WTC11 (cell line): Measurements from ENCODE around the gene RFPL1. TPM values are rescaled to one million over a fixed set of nuclear protein-coding genes. Genes with fewer than 3 reads are reported as not detected.
A peak's percentile ranks its signal among the peaks of the same experiment; 100 is the strongest.

Experiments used
- ATF1 ChIP-seq: sonication (generic); formaldehyde crosslinking; IDR thresholded peaks from 2 replicates; pipeline ENCODE4 v1.8.1; 2023; ENCODE audit warnings: mild to moderate bottlenecking, moderate library complexity, missing genetic modification reagents
- CREB1 ChIP-seq: sonication (generic); formaldehyde crosslinking; IDR thresholded peaks from 2 replicates; pipeline ENCODE4 v1.8.0; 2023; ENCODE audit warnings: mild to moderate bottlenecking, missing genetic modification reagents
- ETV6 ChIP-seq: sonication (generic); formaldehyde crosslinking; IDR thresholded peaks from 2 replicates; pipeline ENCODE4 v1.8.1; 2022; ENCODE audit warnings: mild to moderate bottlenecking, missing genetic modification reagents
- FOXJ3 ChIP-seq: sonication (generic); formaldehyde crosslinking; IDR thresholded peaks from 2 replicates; pipeline ENCODE4 v1.9.0; 2021; ENCODE audit warnings: missing genetic modification reagents, mild to moderate bottlenecking, borderline replicate concordance
- GTF2I ChIP-seq: fragments of 250-450 bp; sonication (Bioruptor Pico); conservative IDR thresholded peaks from 2 replicates; pipeline ENCODE4 v1.4.0; 2021; ENCODE audit warnings: mild to moderate bottlenecking
- MXD4 ChIP-seq: fragments of 250-450 bp; sonication (Bioruptor Pico); IDR thresholded peaks from 2 replicates; pipeline ENCODE4 v1.8.0; 2021; ENCODE audit warnings: mild to moderate bottlenecking, moderate library complexity, borderline replicate concordance
- NFYB ChIP-seq: sonication (generic); formaldehyde crosslinking; conservative IDR thresholded peaks from 2 replicates; pipeline ENCODE4 v1.8.0; 2022; ENCODE audit warnings: low read depth, missing genetic modification reagents
- RELA ChIP-seq: sonication (generic); formaldehyde crosslinking; IDR thresholded peaks from 2 replicates; pipeline ENCODE4 v1.8.1; 2022; ENCODE audit warnings: missing genetic modification reagents, mild to moderate bottlenecking, borderline replicate concordance
- TCF7 ChIP-seq: sonication (generic); formaldehyde crosslinking; IDR thresholded peaks from 2 replicates; pipeline ENCODE4 v1.8.0; 2022; ENCODE audit warnings: mild to moderate bottlenecking, low read depth, missing genetic modification reagents, moderate library complexity
- TEAD4 ChIP-seq: sonication (generic); formaldehyde crosslinking; IDR thresholded peaks from 2 replicates; pipeline ENCODE4 v1.8.0; 2022; ENCODE audit warnings: mild to moderate bottlenecking, missing genetic modification reagents
- TP53 ChIP-seq: sonication (generic); formaldehyde crosslinking; IDR thresholded peaks from 2 replicates; pipeline ENCODE4 v1.8.1; 2023; ENCODE audit warnings: mild to moderate bottlenecking, missing genetic modification reagents
- ZNF121 ChIP-seq: sonication (generic); formaldehyde crosslinking; IDR thresholded peaks from 2 replicates; pipeline ENCODE4 v1.8.0; 2023; ENCODE audit warnings: missing genetic modification reagents
- ZNF138 ChIP-seq: sonication (generic); formaldehyde crosslinking; conservative IDR thresholded peaks from 2 replicates; pipeline ENCODE4 v1.8.1; 2022; ENCODE audit warnings: mild to moderate bottlenecking, moderate library complexity, missing genetic modification reagents
- ZNF219 ChIP-seq: sonication (generic); formaldehyde crosslinking; IDR thresholded peaks from 2 replicates; pipeline ENCODE4 v1.8.0; 2023; ENCODE audit warnings: missing genetic modification reagents, mild to moderate bottlenecking, borderline replicate concordance
- ZNF416 ChIP-seq: fragments of 250-450 bp; sonication (Bioruptor Pico); IDR thresholded peaks from 2 replicates; pipeline ENCODE4 v1.9.0; 2021; ENCODE audit warnings: mild to moderate bottlenecking, inconsistent platforms
- ZNF423 ChIP-seq: fragments of 250-450 bp; sonication (Bioruptor Pico); IDR thresholded peaks from 2 replicates; pipeline ENCODE4 v2.1.2; 2022; ENCODE audit warnings: mild to moderate bottlenecking, moderate library complexity
- total RNA-seq: library from RNA; stranded (reverse); gene quantifications from 3 replicates; pipeline ENCODE4 v1.2.3, GENCODE V29; 2021
- TF ChIP-seq, protein P1 (sequence below): sonication (generic); formaldehyde crosslinking; IDR thresholded peaks from 2 replicates; pipeline ENCODE4 v1.8.1; 2022; ENCODE audit warnings: mild to moderate bottlenecking, missing genetic modification reagents, moderate library complexity, borderline replicate concordance
- TF ChIP-seq, protein P2 (sequence below): sonication (generic); formaldehyde crosslinking; IDR thresholded peaks from 2 replicates; pipeline ENCODE4 v1.8.1; 2023; ENCODE audit warnings: mild to moderate bottlenecking, missing genetic modification reagents, moderate library complexity
- TF ChIP-seq, protein P3 (sequence below): sonication (generic); formaldehyde crosslinking; conservative IDR thresholded peaks from 2 replicates; pipeline ENCODE4 v1.8.1; 2023; ENCODE audit warnings: mild to moderate bottlenecking, low read depth, missing genetic modification reagents, moderate library complexity
- TF ChIP-seq, protein P4 (sequence below): fragments of 250-450 bp; sonication (Bioruptor Pico); IDR thresholded peaks from 2 replicates; pipeline ENCODE4 v1.8.0; 2021; ENCODE audit warnings: mild to moderate bottlenecking
- TF ChIP-seq, protein P5 (sequence below): fragments of 250-450 bp; sonication (Bioruptor Pico); IDR thresholded peaks from 2 replicates; pipeline ENCODE4 v2.1.2; 2022; ENCODE audit warnings: mild to moderate bottlenecking, moderate library complexity
- TF ChIP-seq, protein P6 (sequence below): fragments of 250-450 bp; sonication (Bioruptor Pico); IDR thresholded peaks from 2 replicates; pipeline ENCODE4 v1.9.0; 2021; ENCODE audit warnings: mild to moderate bottlenecking, borderline replicate concordance
- TF ChIP-seq, protein P7 (sequence below): sonication (generic); formaldehyde crosslinking; IDR thresholded peaks from 2 replicates; pipeline ENCODE4 v1.8.1; 2023; ENCODE audit warnings: mild to moderate bottlenecking, moderate library complexity, missing genetic modification reagents

RFPL1 gene
- total RNA-seq, 1 experiment from 2014 or later, result not detected

DNA sequence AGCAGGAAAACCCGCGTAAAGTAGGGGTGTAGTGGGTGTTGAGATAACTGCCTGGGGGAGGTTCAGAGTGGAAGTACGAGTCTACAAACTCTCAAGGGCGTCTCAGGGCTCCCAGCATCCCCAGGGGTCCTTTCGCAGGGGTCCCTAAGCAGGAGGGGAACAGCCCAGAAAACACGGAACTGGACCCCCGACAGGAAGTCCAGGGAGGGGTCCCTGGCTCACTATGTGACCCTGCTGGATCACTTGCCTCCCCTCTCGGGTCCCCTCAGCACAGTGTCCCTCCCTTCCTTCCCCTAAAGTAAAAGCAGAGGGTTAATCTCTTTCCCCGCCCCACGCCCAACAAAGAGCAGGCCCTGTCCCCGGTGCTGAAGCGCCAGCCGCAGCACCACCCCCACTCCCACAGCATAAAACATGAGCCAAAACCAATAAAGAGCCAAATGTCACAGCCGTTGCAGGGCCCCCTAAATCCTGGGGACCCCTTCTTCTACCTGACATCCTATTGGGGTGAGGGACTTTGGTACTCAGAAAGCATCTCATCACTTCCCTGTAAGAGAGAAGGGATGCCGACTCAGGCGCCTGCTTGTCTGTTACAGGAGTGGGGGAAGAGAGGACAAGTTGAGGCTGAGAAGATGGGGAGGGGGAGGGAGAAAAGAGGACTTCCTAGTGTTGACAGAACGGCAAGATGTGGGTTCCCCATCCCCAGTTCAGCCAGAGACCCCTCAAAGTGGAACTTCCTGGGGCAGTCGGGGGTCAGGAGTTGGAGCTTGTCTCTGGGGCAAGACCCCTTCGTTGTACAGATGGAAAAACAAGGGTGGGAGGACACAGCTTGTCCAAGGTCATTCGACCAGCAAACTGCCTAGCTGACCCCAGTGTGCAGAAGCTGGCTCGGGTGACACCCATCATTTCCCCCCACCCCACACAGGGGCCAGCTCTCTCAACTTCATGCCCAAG lies 40.2 kb downstream of the RFPL1 start (continued):
- no peak for TF ChIP-seq TEAD4 (CRISPR knock-in tag)
- TF ChIP-seq MXD4 (CRISPR knock-in tag), result no peak
- TF ChIP-seq, protein P1, sequence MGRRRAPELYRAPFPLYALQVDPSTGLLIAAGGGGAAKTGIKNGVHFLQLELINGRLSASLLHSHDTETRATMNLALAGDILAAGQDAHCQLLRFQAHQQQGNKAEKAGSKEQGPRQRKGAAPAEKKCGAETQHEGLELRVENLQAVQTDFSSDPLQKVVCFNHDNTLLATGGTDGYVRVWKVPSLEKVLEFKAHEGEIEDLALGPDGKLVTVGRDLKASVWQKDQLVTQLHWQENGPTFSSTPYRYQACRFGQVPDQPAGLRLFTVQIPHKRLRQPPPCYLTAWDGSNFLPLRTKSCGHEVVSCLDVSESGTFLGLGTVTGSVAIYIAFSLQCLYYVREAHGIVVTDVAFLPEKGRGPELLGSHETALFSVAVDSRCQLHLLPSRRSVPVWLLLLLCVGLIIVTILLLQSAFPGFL (CRISPR knock-in tag), result no peak
- no peak for TF ChIP-seq TCF7 (CRISPR knock-in tag)
- TF ChIP-seq ETV6 (CRISPR knock-in tag), result no peak
- TF ChIP-seq, protein P2, sequence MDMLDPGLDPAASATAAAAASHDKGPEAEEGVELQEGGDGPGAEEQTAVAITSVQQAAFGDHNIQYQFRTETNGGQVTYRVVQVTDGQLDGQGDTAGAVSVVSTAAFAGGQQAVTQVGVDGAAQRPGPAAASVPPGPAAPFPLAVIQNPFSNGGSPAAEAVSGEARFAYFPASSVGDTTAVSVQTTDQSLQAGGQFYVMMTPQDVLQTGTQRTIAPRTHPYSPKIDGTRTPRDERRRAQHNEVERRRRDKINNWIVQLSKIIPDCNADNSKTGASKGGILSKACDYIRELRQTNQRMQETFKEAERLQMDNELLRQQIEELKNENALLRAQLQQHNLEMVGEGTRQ, result no peak
- no peak for TF ChIP-seq ZNF121
- no peak for TF ChIP-seq TP53
- TF ChIP-seq NFYB (CRISPR knock-in tag), result no peak
- TF ChIP-seq, protein P3, sequence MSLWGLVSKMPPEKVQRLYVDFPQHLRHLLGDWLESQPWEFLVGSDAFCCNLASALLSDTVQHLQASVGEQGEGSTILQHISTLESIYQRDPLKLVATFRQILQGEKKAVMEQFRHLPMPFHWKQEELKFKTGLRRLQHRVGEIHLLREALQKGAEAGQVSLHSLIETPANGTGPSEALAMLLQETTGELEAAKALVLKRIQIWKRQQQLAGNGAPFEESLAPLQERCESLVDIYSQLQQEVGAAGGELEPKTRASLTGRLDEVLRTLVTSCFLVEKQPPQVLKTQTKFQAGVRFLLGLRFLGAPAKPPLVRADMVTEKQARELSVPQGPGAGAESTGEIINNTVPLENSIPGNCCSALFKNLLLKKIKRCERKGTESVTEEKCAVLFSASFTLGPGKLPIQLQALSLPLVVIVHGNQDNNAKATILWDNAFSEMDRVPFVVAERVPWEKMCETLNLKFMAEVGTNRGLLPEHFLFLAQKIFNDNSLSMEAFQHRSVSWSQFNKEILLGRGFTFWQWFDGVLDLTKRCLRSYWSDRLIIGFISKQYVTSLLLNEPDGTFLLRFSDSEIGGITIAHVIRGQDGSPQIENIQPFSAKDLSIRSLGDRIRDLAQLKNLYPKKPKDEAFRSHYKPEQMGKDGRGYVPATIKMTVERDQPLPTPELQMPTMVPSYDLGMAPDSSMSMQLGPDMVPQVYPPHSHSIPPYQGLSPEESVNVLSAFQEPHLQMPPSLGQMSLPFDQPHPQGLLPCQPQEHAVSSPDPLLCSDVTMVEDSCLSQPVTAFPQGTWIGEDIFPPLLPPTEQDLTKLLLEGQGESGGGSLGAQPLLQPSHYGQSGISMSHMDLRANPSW (CRISPR knock-in tag), result no peak
- TF ChIP-seq ATF1, result no peak
- TF ChIP-seq ZNF416 (CRISPR knock-in tag), result no peak
- no peak for TF ChIP-seq ZNF423 (CRISPR knock-in tag)
- TF ChIP-seq, protein P4, sequence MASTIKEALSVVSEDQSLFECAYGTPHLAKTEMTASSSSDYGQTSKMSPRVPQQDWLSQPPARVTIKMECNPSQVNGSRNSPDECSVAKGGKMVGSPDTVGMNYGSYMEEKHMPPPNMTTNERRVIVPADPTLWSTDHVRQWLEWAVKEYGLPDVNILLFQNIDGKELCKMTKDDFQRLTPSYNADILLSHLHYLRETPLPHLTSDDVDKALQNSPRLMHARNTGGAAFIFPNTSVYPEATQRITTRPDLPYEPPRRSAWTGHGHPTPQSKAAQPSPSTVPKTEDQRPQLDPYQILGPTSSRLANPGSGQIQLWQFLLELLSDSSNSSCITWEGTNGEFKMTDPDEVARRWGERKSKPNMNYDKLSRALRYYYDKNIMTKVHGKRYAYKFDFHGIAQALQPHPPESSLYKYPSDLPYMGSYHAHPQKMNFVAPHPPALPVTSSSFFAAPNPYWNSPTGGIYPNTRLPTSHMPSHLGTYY (CRISPR knock-in tag), result no peak
- TF ChIP-seq ZNF219 (CRISPR knock-in tag), result no peak; the same call in 1 of the 2 replicates
- TF ChIP-seq FOXJ3 (CRISPR knock-in tag), result no peak
- TF ChIP-seq, protein P5, sequence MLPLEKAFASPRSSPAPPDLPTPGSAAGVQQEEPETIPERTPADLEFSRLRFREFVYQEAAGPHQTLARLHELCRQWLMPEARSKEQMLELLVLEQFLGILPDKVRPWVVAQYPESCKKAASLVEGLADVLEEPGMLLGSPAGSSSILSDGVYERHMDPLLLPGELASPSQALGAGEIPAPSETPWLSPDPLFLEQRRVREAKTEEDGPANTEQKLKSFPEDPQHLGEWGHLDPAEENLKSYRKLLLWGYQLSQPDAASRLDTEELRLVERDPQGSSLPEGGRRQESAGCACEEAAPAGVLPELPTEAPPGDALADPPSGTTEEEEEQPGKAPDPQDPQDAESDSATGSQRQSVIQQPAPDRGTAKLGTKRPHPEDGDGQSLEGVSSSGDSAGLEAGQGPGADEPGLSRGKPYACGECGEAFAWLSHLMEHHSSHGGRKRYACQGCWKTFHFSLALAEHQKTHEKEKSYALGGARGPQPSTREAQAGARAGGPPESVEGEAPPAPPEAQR (CRISPR knock-in tag), result no peak
- TF ChIP-seq ZNF138 (CRISPR knock-in tag), result no peak
- TF ChIP-seq GTF2I (CRISPR knock-in tag), result no peak
- TF ChIP-seq, protein P6, sequence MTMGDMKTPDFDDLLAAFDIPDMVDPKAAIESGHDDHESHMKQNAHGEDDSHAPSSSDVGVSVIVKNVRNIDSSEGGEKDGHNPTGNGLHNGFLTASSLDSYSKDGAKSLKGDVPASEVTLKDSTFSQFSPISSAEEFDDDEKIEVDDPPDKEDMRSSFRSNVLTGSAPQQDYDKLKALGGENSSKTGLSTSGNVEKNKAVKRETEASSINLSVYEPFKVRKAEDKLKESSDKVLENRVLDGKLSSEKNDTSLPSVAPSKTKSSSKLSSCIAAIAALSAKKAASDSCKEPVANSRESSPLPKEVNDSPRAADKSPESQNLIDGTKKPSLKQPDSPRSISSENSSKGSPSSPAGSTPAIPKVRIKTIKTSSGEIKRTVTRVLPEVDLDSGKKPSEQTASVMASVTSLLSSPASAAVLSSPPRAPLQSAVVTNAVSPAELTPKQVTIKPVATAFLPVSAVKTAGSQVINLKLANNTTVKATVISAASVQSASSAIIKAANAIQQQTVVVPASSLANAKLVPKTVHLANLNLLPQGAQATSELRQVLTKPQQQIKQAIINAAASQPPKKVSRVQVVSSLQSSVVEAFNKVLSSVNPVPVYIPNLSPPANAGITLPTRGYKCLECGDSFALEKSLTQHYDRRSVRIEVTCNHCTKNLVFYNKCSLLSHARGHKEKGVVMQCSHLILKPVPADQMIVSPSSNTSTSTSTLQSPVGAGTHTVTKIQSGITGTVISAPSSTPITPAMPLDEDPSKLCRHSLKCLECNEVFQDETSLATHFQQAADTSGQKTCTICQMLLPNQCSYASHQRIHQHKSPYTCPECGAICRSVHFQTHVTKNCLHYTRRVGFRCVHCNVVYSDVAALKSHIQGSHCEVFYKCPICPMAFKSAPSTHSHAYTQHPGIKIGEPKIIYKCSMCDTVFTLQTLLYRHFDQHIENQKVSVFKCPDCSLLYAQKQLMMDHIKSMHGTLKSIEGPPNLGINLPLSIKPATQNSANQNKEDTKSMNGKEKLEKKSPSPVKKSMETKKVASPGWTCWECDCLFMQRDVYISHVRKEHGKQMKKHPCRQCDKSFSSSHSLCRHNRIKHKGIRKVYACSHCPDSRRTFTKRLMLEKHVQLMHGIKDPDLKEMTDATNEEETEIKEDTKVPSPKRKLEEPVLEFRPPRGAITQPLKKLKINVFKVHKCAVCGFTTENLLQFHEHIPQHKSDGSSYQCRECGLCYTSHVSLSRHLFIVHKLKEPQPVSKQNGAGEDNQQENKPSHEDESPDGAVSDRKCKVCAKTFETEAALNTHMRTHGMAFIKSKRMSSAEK (CRISPR knock-in tag), result no peak
- TF ChIP-seq CREB1 (CRISPR knock-in tag), result no peak
- TF ChIP-seq, protein P7, sequence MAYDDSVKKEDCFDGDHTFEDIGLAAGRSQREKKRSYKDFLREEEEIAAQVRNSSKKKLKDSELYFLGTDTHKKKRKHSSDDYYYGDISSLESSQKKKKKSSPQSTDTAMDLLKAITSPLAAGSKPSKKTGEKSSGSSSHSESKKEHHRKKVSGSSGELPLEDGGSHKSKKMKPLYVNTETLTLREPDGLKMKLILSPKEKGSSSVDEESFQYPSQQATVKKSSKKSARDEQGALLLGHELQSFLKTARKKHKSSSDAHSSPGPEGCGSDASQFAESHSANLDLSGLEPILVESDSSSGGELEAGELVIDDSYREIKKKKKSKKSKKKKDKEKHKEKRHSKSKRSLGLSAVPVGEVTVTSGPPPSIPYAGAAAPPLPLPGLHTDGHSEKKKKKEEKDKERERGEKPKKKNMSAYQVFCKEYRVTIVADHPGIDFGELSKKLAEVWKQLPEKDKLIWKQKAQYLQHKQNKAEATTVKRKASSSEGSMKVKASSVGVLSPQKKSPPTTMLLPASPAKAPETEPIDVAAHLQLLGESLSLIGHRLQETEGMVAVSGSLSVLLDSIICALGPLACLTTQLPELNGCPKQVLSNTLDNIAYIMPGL (CRISPR knock-in tag), result no peak
- 0 out of 2 replicates have a peak, but pooled peaks have one; percentile 45 for TF ChIP-seq RELA
